NCI-H1092 (cell line): Measurements from ENCODE around the gene PXN.

Source experiments
- DNase-seq: peaks from one replicate; lab custom pipeline; 2025; lab: John Stamatoyannopoulos, UW

Gene PXN

DNA sequence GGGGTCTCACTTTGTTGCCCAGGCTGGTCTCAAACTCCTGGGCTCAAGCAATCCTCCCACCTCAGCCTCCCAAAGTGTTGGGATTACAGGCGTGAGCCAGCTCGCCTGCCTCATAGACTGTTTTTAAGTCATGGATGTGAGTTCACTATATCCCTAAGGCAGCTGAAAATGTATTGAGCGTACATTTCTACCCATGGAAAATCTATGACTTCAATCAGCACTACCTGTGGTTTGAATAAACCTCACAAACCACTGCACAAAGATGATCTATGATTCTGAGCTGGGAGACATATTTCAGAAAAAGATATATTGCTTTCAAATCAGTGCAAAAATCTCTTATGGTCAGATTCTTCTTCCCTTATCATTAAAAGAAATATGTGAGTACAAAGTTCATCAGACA lies 93.5 kb downstream of the PXN start:
- DNase-seq = no peak

DNA sequence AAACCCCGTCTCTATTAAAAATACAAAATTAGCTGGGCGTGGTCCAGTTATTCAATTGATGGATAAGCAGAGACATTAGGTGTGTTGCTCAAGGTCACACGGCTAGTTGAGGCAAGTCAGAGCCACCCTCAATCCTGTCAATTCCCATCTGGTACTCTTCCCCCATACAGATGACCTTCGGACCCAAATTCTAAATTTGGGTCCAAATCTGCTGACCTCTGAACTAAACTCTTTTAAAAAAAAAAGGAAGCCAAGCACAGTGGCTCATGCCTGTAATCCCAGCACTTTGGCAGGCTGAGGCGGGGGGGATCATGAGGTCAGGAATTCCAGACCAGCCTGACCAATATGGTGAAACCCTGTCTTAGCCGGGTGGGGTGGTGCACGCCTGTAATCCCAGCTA lies 94.9 kb downstream of the PXN start:
- DNase-seq = no peak

DNA sequence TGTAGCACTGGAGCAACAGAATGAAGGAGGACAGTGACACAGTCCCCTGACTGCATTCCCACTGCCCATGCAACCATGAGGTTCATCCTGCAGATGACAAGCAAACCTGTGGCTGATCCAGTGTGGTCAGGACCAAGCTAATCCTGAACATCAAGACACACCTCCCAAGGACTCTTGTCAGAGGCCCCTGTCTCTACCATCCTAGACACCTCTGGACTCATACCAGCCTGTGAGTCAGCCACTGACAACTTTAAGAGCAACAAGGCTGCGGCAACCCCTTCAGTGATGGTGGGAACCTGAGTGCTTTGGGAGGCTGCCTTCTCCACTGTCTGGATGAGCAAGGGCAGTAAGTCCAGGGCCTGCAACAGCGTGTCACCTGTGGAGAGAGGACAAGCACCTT lies 95.6 kb downstream of the PXN start:
- DNase-seq = no peak

DNA sequence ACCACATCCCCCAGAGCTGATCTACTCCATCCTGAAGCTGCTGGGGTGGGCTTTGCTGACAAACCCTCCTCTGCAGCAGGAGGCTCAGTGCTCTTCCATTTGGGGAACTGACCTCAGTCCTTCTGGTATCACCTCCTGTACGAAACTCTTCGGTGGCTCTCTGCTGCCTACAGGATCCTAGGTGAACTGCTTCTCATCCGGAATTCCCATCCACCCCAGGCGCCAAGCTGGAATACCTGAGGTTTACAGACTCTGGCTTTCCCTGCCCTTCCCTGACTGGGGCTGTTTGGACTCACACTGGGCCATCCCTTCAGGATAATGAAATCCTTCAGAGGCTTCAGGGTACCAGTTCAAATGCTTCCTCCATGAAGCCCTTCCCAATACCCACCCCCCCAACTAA lies 97.2 kb downstream of the PXN start:
- DNase-seq = no peak

DNA sequence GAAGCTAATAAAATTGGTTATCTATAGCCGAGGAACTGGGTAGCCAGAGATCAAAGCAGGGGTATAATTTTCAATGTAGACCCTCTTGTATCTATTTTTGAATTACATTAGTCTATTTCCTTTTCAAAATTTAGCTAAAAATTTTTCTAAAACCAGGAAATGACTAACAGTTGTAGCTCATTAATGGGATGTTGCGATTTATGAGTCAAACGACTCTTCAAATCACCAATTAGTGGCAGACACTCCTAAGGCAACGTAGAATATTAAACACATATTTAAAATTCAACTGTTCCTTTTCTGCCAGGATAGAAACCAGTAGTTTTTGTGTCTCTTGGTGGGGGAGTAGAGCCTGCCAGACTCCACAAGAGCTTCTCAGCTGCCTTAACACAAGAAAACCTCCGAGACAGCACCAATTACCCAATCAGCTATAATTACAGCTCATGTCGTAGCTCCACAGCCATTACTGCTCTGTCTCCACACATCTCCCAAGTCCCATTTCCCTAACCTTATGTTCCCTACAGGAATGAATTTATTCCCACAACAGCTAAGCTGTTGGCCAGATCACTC lies 97.9 kb downstream of the PXN start:
- no peak for DNase-seq

DNA sequence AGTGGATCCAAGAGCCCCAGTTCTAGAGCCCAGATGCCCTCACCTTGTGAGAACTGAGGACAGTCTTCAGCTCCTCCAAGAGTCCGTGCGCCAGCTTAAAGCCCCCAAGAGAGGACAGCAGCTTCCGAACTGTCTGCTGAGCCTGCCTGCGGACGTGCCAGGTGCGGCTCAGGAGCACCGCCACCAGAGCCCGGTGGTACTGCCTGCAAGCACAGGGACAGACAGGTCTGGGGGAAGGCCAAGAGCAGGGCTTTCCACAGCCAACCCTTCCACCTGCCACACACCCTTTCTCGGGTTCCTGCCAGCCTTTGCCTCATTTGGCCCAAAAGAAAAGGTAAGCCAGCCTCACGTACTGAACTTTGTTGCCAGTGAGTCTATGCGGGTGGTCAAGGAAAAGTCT lies 101.2 kb downstream of the PXN start:
- no peak for DNase-seq

DNA sequence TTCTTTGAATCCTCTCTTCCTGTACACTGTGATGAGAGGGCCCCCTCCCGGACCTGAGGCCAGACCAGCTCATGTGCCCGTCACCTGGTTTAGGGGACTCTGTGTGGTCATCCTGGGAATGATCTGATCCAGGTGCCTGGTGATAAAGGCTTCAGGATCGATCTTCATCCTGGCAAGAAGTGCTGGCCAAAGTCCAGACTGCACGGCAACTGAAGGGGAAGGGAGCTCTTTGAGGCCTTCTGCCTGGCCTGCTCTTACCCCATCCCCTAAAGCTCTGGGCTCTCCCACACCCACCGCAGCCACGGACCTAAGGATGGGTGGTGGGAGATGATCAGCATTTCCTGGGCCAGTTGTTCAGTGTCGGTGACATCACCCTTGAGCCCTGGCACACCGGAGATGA lies 102.8 kb downstream of the PXN start:
- DNase-seq = no peak

DNA sequence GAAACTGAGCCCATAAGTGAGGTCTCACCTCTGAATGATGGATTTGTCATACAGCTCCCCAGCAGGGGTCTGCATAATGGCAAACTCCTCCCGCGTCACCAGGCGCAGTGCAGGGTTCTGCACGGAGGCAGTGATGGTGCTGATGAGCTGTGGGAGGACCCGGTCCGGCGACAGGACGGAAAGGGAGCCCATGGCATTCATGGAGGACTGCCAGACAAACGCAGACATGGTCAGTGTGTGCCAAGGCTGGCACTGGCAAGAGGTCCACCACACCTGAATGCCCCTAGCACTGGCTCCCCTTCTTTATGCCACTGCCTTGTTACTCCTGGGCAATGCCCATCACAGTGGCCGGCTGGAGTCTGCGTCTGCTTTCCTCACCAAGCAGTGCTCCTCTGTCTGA lies 103.7 kb downstream of the PXN start:
- no peak for DNase-seq
